ENCODE measurements around the gene CCNB2. TPM values are rescaled to one million over a fixed set of nuclear protein-coding genes. Genes with fewer than 3 reads are reported as not detected.

Gene CCNB2
- total RNA-seq, 5 donors from 2014 or later (not counting 1 experiment from before 2014, with no cell fraction given) = 0.46 to 1.5 (median 1.1) TPM

- Mint-ChIP-seq H3K27me3 (no peaks in the 10 kb centered on the region), H3K4me1 (no peaks in the 10 kb centered on the region), H3K27ac (peak overlapping the region; percentile 17 to 40), H3K9me3 (no peaks in the 10 kb centered on the region), H3K4me3 (no peak overlapping the region), H3K36me3 (peaks cover 47% of the 10 kb centered on the region)
- ATAC-seq (replicated peaks in 1 of 4) (no peak), DNase-seq (no peak)
- no peak overlapping the region for H3K4me3 ChIP-seq (ENCODE audit: control insufficient read depth in 1 of 2, extremely low read depth in 1 of 2, low read length in 1 of 2)
- no peaks in the 10 kb centered on the region for H3K27me3 ChIP-seq (replicated peaks in 1 of 2; ENCODE audit: control insufficient read depth in 2 of 2, extremely low read depth in 1 of 2, insufficient read depth in 2 of 2, low read length in 1 of 2)
- CTCF ChIA-PET = no interaction called here
- H3K4me1 ChIP-seq (ENCODE audit: control insufficient read depth in 1 of 2, extremely low read depth in 1 of 2, insufficient read depth in 2 of 2, low read length in 2 of 2) = no peaks in the 10 kb centered on the region
- H3K36me3 ChIP-seq (ENCODE audit: control insufficient read depth in 2 of 2, extremely low read depth in 1 of 2, insufficient read depth in 1 of 2, low read length in 1 of 2) = peaks cover 4 to 71% of the 10 kb centered on the region in 2 donors
- H3K27ac ChIP-seq (ENCODE audit: low read length) = no peak overlapping the region
- H3K9me3 ChIP-seq = no peaks in the 10 kb centered on the region
- POLR2A ChIA-PET = no interaction called here
- 100% methylated on average over 2 of the region's 2 CpGs for WGBS (ENCODE audit: insufficient coverage)
These were observed 17.2 kb upstream of the CCNB2 start for GRCh38 chr15:59087731-59088130.

- POLR2A ChIA-PET = interaction anchor here in 1 of 2 donors (0.6 kb wide), 1 partner anchor 578 kb away, joined by 5 read pairs; no protein-coding TSS in a partner anchor
- Mint-ChIP-seq H3K27ac (no peak overlapping the region), H3K27me3 (no peaks in the 10 kb centered on the region), H3K36me3 (peaks cover 51% of the 10 kb centered on the region), H3K9me3 (no peaks in the 10 kb centered on the region), H3K4me1 (peaks cover 3 to 8% (median 8%) of the 10 kb centered on the region in 3 donors), H3K4me3 (no peak overlapping the region)
- no peak overlapping the region for H3K27ac ChIP-seq (ENCODE audit: low read length)
- no peaks in the 10 kb centered on the region for H3K27me3 ChIP-seq (replicated peaks in 1 of 2; ENCODE audit: control insufficient read depth in 2 of 2, extremely low read depth in 1 of 2, insufficient read depth in 2 of 2, low read length in 1 of 2)
- H3K9me3 ChIP-seq = no peaks in the 10 kb centered on the region
- no peak for ATAC-seq (replicated peaks in 1 of 4)
- CTCF ChIA-PET = no interaction called here
- H3K4me3 ChIP-seq (ENCODE audit: control insufficient read depth in 1 of 2, extremely low read depth in 1 of 2, low read length in 1 of 2) = no peak overlapping the region
- WGBS (ENCODE audit: insufficient coverage) = no CpG with 5 or more reads among the region's 1 CpG
- no peak for DNase-seq
- H3K4me1 ChIP-seq (ENCODE audit: control insufficient read depth in 1 of 2, extremely low read depth in 1 of 2, insufficient read depth in 2 of 2, low read length in 2 of 2) = peaks cover under 1 to 4% of the 10 kb centered on the region in 2 experiments
- peaks cover 0 to 53% of the 10 kb centered on the region in 2 donors for H3K36me3 ChIP-seq (ENCODE audit: control insufficient read depth in 2 of 2, extremely low read depth in 1 of 2, insufficient read depth in 1 of 2, low read length in 1 of 2)
These were observed 10.9 kb upstream of the CCNB2 start for GRCh38 chr15:59094077-59094476.

GRCh38 chr15:59096429-59096828 is 8.5 kb upstream of the CCNB2 start:
- Histone ChIP-seq H3K27me3 (replicated peaks in 1 of 2; ENCODE audit: control insufficient read depth in 2 of 2, extremely low read depth in 1 of 2, insufficient read depth in 2 of 2, low read length in 1 of 2) (no peaks in the 10 kb centered on the region), H3K4me3 (ENCODE audit: control insufficient read depth in 1 of 2, extremely low read depth in 1 of 2, low read length in 1 of 2) (no peak overlapping the region), H3K36me3 (ENCODE audit: control insufficient read depth in 2 of 2, extremely low read depth in 1 of 2, insufficient read depth in 1 of 2, low read length in 1 of 2) (peaks cover 0 to 38% of the 10 kb centered on the region in 2 donors), H3K27ac (ENCODE audit: low read length) (no peak overlapping the region), H3K9me3 (no peaks in the 10 kb centered on the region), H3K4me1 (ENCODE audit: control insufficient read depth in 1 of 2, extremely low read depth in 1 of 2, insufficient read depth in 2 of 2, low read length in 2 of 2) (peaks cover 2 to 4% of the 10 kb centered on the region in 2 experiments)
- POLR2A ChIA-PET = no interaction called here
- no CpG with 5 or more reads among the region's 3 CpGs for WGBS (ENCODE audit: insufficient coverage)
- ATAC-seq (replicated peaks in 1 of 4) (no peak), DNase-seq (no peak)
- no peak overlapping the region for H3K27ac Mint-ChIP-seq
- H3K4me3 Mint-ChIP-seq = no peak overlapping the region
- CTCF ChIA-PET = no interaction called here
- H3K36me3 Mint-ChIP-seq = peaks cover 45% of the 10 kb centered on the region
- H3K4me1 Mint-ChIP-seq = peaks cover 12 to 17% (median 14%) of the 10 kb centered on the region in 3 donors
- H3K27me3 Mint-ChIP-seq = no peaks in the 10 kb centered on the region
- H3K9me3 Mint-ChIP-seq = no peaks in the 10 kb centered on the region

- WGBS (ENCODE audit: insufficient coverage) = no CpG with 5 or more reads among the region's 2 CpGs
These were observed 5.7 kb upstream of the CCNB2 start for GRCh38 chr15:59099162-59099685.

GRCh38 chr15:59104602-59104911 is 389 bp upstream of the CCNB2 start:
- ChIA-PET CTCF (no interaction called here), POLR2A (no interaction called here)
- ATAC-seq (replicated peaks in 1 of 4) = peak in 1 of 4 experiments; percentile 32
- Mint-ChIP-seq H3K36me3 (peaks cover 5% of the 10 kb centered on the region), H3K4me3 (peak overlapping the region; percentile 88 to 93 (median 89)), H3K4me1 (peaks cover 16 to 20% (median 20%) of the 10 kb centered on the region in 3 donors), H3K27me3 (no peaks in the 10 kb centered on the region), H3K27ac (peak overlapping the region; percentile 91 to 92), H3K9me3 (no peaks in the 10 kb centered on the region)
- H3K36me3 ChIP-seq (ENCODE audit: control insufficient read depth in 2 of 2, extremely low read depth in 1 of 2, insufficient read depth in 1 of 2, low read length in 1 of 2) = no peaks in the 10 kb centered on the region
- no peaks in the 10 kb centered on the region for H3K27me3 ChIP-seq (replicated peaks in 1 of 2; ENCODE audit: control insufficient read depth in 2 of 2, extremely low read depth in 1 of 2, insufficient read depth in 2 of 2, low read length in 1 of 2)
- 0% methylated on average over 2 of the region's 9 CpGs for WGBS (ENCODE audit: insufficient coverage)
- no peaks in the 10 kb centered on the region for H3K9me3 ChIP-seq
- peak in 1 of 35 experiments; percentile 28 for DNase-seq
- peak overlapping the region; percentile 56 for H3K27ac ChIP-seq (ENCODE audit: low read length)
- H3K4me3 ChIP-seq (ENCODE audit: control insufficient read depth in 1 of 2, extremely low read depth in 1 of 2, low read length in 1 of 2) = peak overlapping the region; percentile 80 to 92
- H3K4me1 ChIP-seq (ENCODE audit: control insufficient read depth in 1 of 2, extremely low read depth in 1 of 2, insufficient read depth in 2 of 2, low read length in 2 of 2) = peaks cover 0 to 9% of the 10 kb centered on the region in 2 experiments

More at GRCh38 chr15:59099162-59099685, 5.7 kb upstream of the CCNB2 start:
- ChIA-PET CTCF (no interaction called here), POLR2A (interaction anchor here in 1 of 2 donors (0.6 to 0.7 kb wide), 3 partner anchors 8 to 1821 kb away, joined by 3 to 7 read pairs (median 7); no protein-coding TSS in a partner anchor)
- H3K4me3 ChIP-seq (ENCODE audit: control insufficient read depth in 1 of 2, extremely low read depth in 1 of 2, low read length in 1 of 2) = no peak overlapping the region
- H3K4me3 Mint-ChIP-seq = peak overlapping the region in 1 of 3 donors; percentile 56
- no peaks in the 10 kb centered on the region for H3K27me3 ChIP-seq (replicated peaks in 1 of 2; ENCODE audit: control insufficient read depth in 2 of 2, extremely low read depth in 1 of 2, insufficient read depth in 2 of 2, low read length in 1 of 2)
- no peaks in the 10 kb centered on the region for H3K27me3 Mint-ChIP-seq
- H3K4me1 ChIP-seq (ENCODE audit: control insufficient read depth in 1 of 2, extremely low read depth in 1 of 2, insufficient read depth in 2 of 2, low read length in 2 of 2) = peaks cover 2 to 4% of the 10 kb centered on the region in 2 experiments
- peaks cover 0 to 19% of the 10 kb centered on the region in 2 donors for H3K36me3 ChIP-seq (ENCODE audit: control insufficient read depth in 2 of 2, extremely low read depth in 1 of 2, insufficient read depth in 1 of 2, low read length in 1 of 2)
- peaks cover 14 to 20% (median 17%) of the 10 kb centered on the region in 3 donors for H3K4me1 Mint-ChIP-seq
- DNase-seq (no peak), ATAC-seq (replicated peaks in 1 of 4) (peak in 1 of 4 experiments; percentile 21)
- H3K27ac ChIP-seq (ENCODE audit: low read length) = no peak overlapping the region
- H3K27ac Mint-ChIP-seq = peak overlapping the region; percentile 29 to 42
- H3K9me3 Mint-ChIP-seq = no peaks in the 10 kb centered on the region
- peaks cover 30% of the 10 kb centered on the region for H3K36me3 Mint-ChIP-seq
- no peaks in the 10 kb centered on the region for H3K9me3 ChIP-seq

GRCh38 chr15:59105854-59106253 is 908 bp downstream of the CCNB2 start:
- Mint-ChIP-seq H3K27ac (no peak overlapping the region), H3K36me3 (no peaks in the 10 kb centered on the region), H3K4me1 (peaks cover 13 to 16% (median 15%) of the 10 kb centered on the region in 3 donors), H3K9me3 (no peaks in the 10 kb centered on the region), H3K4me3 (peak overlapping the region; percentile 88 to 93 (median 89)), H3K27me3 (no peaks in the 10 kb centered on the region)
- H3K27ac ChIP-seq (ENCODE audit: low read length) = no peak overlapping the region
- CTCF ChIA-PET = no interaction called here
- DNase-seq = no peak
- no peaks in the 10 kb centered on the region for H3K9me3 ChIP-seq
- no peaks in the 10 kb centered on the region for H3K36me3 ChIP-seq (ENCODE audit: control insufficient read depth in 2 of 2, extremely low read depth in 1 of 2, insufficient read depth in 1 of 2, low read length in 1 of 2)
- ATAC-seq (replicated peaks in 1 of 4) = no peak
- no CpG with 5 or more reads among the region's 2 CpGs for whole genome bisulfite sequencing (ENCODE audit: insufficient coverage)
- peaks cover 0 to 9% of the 10 kb centered on the region in 2 experiments for H3K4me1 ChIP-seq (ENCODE audit: control insufficient read depth in 1 of 2, extremely low read depth in 1 of 2, insufficient read depth in 2 of 2, low read length in 2 of 2)
- H3K4me3 ChIP-seq (ENCODE audit: control insufficient read depth in 1 of 2, extremely low read depth in 1 of 2, low read length in 1 of 2) = no peak overlapping the region
- POLR2A ChIA-PET = interaction anchor here in 1 of 2 donors (0.6 kb wide), 1 partner anchor 223 kb away, joined by 3 read pairs; no protein-coding TSS in a partner anchor
- H3K27me3 ChIP-seq (replicated peaks in 1 of 2; ENCODE audit: control insufficient read depth in 2 of 2, extremely low read depth in 1 of 2, insufficient read depth in 2 of 2, low read length in 1 of 2) = no peaks in the 10 kb centered on the region

Data from T-cell (primary cell).